NCI-H460 (cell line): ENCODE data around the gene IL7R. TPM values are rescaled to one million over a fixed set of nuclear protein-coding genes. Genes with fewer than 3 reads are reported as not detected.

ENCODE experiments used
- DNase-seq: peaks from one replicate; pipeline ENCODE4 v3.0.0-alpha.2; 2016; ENCODE audit warnings: low read depth; ENCODE audit errors: extremely low read depth
- polyA plus RNA-seq: library from polyadenylated mRNA; depleted of rRNA; stranded (reverse); fragments of >200 nt; gene quantifications from 2 replicates; pipeline ENCODE4 v1.2.3, GENCODE V29; 2014; cell fraction: nucleus; rRNA removed
- total RNA-seq: library from RNA; depleted of rRNA; stranded (reverse); fragments of >200 nt; shearing (Covaris generic); gene quantifications from 2 replicates; pipeline ENCODE4 v1.2.3, GENCODE V29; 2014; rRNA removed

Gene IL7R
- total RNA-seq, result not detected in 2 replicates
- not detected in 2 replicates for polyA plus RNA-seq

- no peak for DNase-seq
Measured at GRCh38 chr5:35856765-35857351, at the start of gene IL7R. TSS of gene IL7R (plus strand) at chr5:35856891. CDS start at chr5:35856978, 87 bp downstream.

GRCh38 chr5:35810601-35811000 is 46.1 kb upstream of the IL7R start:
- no peak for DNase-seq

- no peak for DNase-seq
Measured at GRCh38 chr5:35811108-35811741, 45.5 kb upstream of the IL7R start.

- DNase-seq, result no peak
Measured at GRCh38 chr5:35813521-35813920, 43.2 kb upstream of the IL7R start.

GRCh38 chr5:35815089-35815936 is 41.4 kb upstream of the IL7R start:
- no peak for DNase-seq

- no peak for DNase-seq
Measured at GRCh38 chr5:35816881-35817521, 39.7 kb upstream of the IL7R start.

GRCh38 chr5:35819026-35819425 is 37.7 kb upstream of the IL7R start:
- no peak for DNase-seq

- no peak for DNase-seq
Measured at GRCh38 chr5:35819668-35820067, 37.0 kb upstream of the IL7R start.

- no peak for DNase-seq
Measured at GRCh38 chr5:35820735-35821134, 36.0 kb upstream of the IL7R start.

- no peak for DNase-seq
Measured at GRCh38 chr5:35821513-35821912, 35.2 kb upstream of the IL7R start.

GRCh38 chr5:35822511-35822910 is 34.2 kb upstream of the IL7R start:
- no peak for DNase-seq

- no peak for DNase-seq
Measured at GRCh38 chr5:35823347-35824098, 33.2 kb upstream of the IL7R start.

- no peak for DNase-seq
Measured at GRCh38 chr5:35826056-35826455, 30.6 kb upstream of the IL7R start.

GRCh38 chr5:35826554-35826953 is 30.1 kb upstream of the IL7R start:
- no peak for DNase-seq

GRCh38 chr5:35828082-35828598 is 28.6 kb upstream of the IL7R start:
- DNase-seq, result no peak

- DNase-seq, result no peak
Measured at GRCh38 chr5:35830587-35830986, 26.1 kb upstream of the IL7R start.

- DNase-seq, result no peak
Measured at GRCh38 chr5:35832762-35833161, 23.9 kb upstream of the IL7R start.

GRCh38 chr5:35833224-35833623 is 23.5 kb upstream of the IL7R start:
- no peak for DNase-seq

- no peak for DNase-seq
Measured at GRCh38 chr5:35835796-35836742, 20.6 kb upstream of the IL7R start.
